Measurements from ENCODE around the gene ADARB2. TPM values are rescaled to one million over a fixed set of nuclear protein-coding genes. Genes with fewer than 3 reads are reported as not detected.

Gene ADARB2
- polyA plus RNA-seq, 1 of the 3 experiments (the other 2 are of a cell fraction): not detected

GRCh38 chr10:1766049-1766448, 28.7 kb upstream of the ADARB2 start (continued):
- TF ChIP-seq REST (IDR thresholded peaks at IDR 0.05; ENCODE audit: low read depth, low read length): no peak
- TF ChIP-seq ELF1 (IDR thresholded peaks at IDR 0.05): no peak
- TF ChIP-seq MEF2A (IDR thresholded peaks at IDR 0.05; ENCODE audit: borderline replicate concordance, low read depth): no peak
- no peak for TF ChIP-seq ZBTB33 (IDR thresholded peaks at IDR 0.05; ENCODE audit: borderline replicate concordance, low read depth)
- TF ChIP-seq NFIC (IDR thresholded peaks at IDR 0.05; ENCODE audit: borderline replicate concordance): no peak

GRCh38 chr10:1762076-1762475, 24.8 kb upstream of the ADARB2 start:
- Histone ChIP-seq H3K4me3 (ENCODE audit: low read depth in 2 of 2, low read length in 1 of 2) (no peak overlapping the region), H3K36me3 (replicated peaks in 1 of 2; ENCODE audit: control insufficient read depth in 1 of 2, insufficient read depth in 2 of 2, low read length in 1 of 2) (no peaks in the 10 kb centered on the region), H3K27ac (ENCODE audit: low read depth in 2 of 2, low read length in 1 of 2) (no peak overlapping the region), H3K4me2 (no peak overlapping the region), H3K27me3 (ENCODE audit: insufficient read depth) (no peaks in the 10 kb centered on the region), H3K9ac (no peak overlapping the region), H3K79me2 (ENCODE audit: insufficient read depth) (no peaks in the 10 kb centered on the region), H3K4me1 (ENCODE audit: control insufficient read depth in 1 of 2, insufficient read depth in 2 of 2, low read depth in 1 of 2, low read length in 1 of 2) (no peaks in the 10 kb centered on the region), H3K9me2 (no peaks in the 10 kb centered on the region), H3K9me3 (no peaks in the 10 kb centered on the region; the same call in 1 of the 2 replicates), H3F3A (replicated peaks; ENCODE audit: insufficient read depth) (no peaks in the 10 kb centered on the region), H4K20me1 (ENCODE audit: insufficient read depth) (no peaks in the 10 kb centered on the region), H2AFZ (ENCODE audit: low read depth) (no peak overlapping the region)
- TF ChIP-seq RAD21 (IDR thresholded peaks at IDR 0.05; ENCODE audit: low read length) (no peak), MEF2A (IDR thresholded peaks at IDR 0.05; ENCODE audit: borderline replicate concordance, low read depth) (no peak), PBX3 (IDR thresholded peaks at IDR 0.05) (no peak), TCF12 (IDR thresholded peaks at IDR 0.05) (no peak), RCOR1 (IDR thresholded peaks at IDR 0.05; ENCODE audit: low read length) (no peak), SIN3A (IDR thresholded peaks at IDR 0.05; ENCODE audit: borderline replicate concordance, low read depth, low read length) (no peak), MXI1 (IDR thresholded peaks at IDR 0.05; ENCODE audit: low read depth, low read length) (no peak), FOXM1 (IDR thresholded peaks at IDR 0.05; ENCODE audit: low read depth) (no peak), ZBTB33 (IDR thresholded peaks at IDR 0.05; ENCODE audit: borderline replicate concordance, low read depth) (no peak), CHD2 (IDR thresholded peaks at IDR 0.05; ENCODE audit: low read length, partially characterized antibody) (no peak), GABPA (IDR thresholded peaks at IDR 0.05; ENCODE audit: low read depth) (no peak), RXRA (IDR thresholded peaks at IDR 0.05; ENCODE audit: borderline replicate concordance, low read depth) (no peak), YY1 (IDR thresholded peaks at IDR 0.05; ENCODE audit: low read depth) (no peak), ELF1 (IDR thresholded peaks at IDR 0.05) (no peak), NFIC (IDR thresholded peaks at IDR 0.05; ENCODE audit: borderline replicate concordance) (no peak), REST (IDR thresholded peaks at IDR 0.05; ENCODE audit: low read depth, low read length) (no peak), MAX (IDR thresholded peaks at IDR 0.05; ENCODE audit: low read depth) (no peak), GATA2 (CRISPR knock-in tag; IDR thresholded peaks at IDR 0.05) (no peak)
- 20% methylated on average over 8 of the region's 8 CpGs for WGBS (ENCODE audit: low lambda C conversion rate)
- ChIA-PET POLR2A (no interaction called here), CTCF (interaction anchor here (0.9 kb wide), 1 partner anchor 341 kb away, joined by 3 read pairs; no protein-coding TSS in a partner anchor)
- no peak for DNase-seq
